Activated T-cell treated with anti-CD3 and anti-CD28 coated beads, Interleukin-2, amount 50 U/mL, for 1 hour (primary cell): ENCODE data around the gene ITPKB.
"Not testable (repeated sequence)": the region's sequence is repeated elsewhere in the genome, so short reads cannot be mapped to it uniquely, and the experiment has no call there.

ENCODE experiments used
- DNase-seq: peaks from one replicate; pipeline ENCODE4 v3.0.0-alpha.2; 2020

Gene ITPKB

GRCh38 chr1:226738995-226739695, at the start of gene ITPKB:
Gene ITPKB, minus strand, starts transcription at chr1:226739282. Its CDS starts 1,824 bp downstream, at chr1:226737458.
- DNase-seq = peak; percentile 72

GRCh38 chr1:226787638-226788037, 48.6 kb upstream of the ITPKB start:
- no peak for DNase-seq

GRCh38 chr1:226787071-226787470, 48.0 kb upstream of the ITPKB start:
- no peak for DNase-seq

- no peak for DNase-seq
Measured at GRCh38 chr1:226786550-226786949, 47.5 kb upstream of the ITPKB start.

- DNase-seq = no peak
Measured at GRCh38 chr1:226785805-226786204, 46.7 kb upstream of the ITPKB start.

- DNase-seq = no peak
Measured at GRCh38 chr1:226784081-226785049, 45.3 kb upstream of the ITPKB start.

- no peak for DNase-seq
Measured at GRCh38 chr1:226782845-226783601, 43.9 kb upstream of the ITPKB start.

- no peak for DNase-seq
Measured at GRCh38 chr1:226781937-226782609, 43.0 kb upstream of the ITPKB start.

GRCh38 chr1:226779561-226779960, 40.5 kb upstream of the ITPKB start:
- no peak for DNase-seq

- no peak for DNase-seq
Measured at GRCh38 chr1:226778657-226779058, 39.6 kb upstream of the ITPKB start.

- DNase-seq = no peak
Measured at GRCh38 chr1:226776975-226777374, 37.9 kb upstream of the ITPKB start.

- no peak for DNase-seq
Measured at GRCh38 chr1:226776066-226776465, 37.0 kb upstream of the ITPKB start.

- DNase-seq = no peak
Measured at GRCh38 chr1:226772446-226773139, 33.5 kb upstream of the ITPKB start.

GRCh38 chr1:226767170-226767569, 28.1 kb upstream of the ITPKB start:
- DNase-seq = not testable (repeated sequence)

- no peak for DNase-seq
Measured at GRCh38 chr1:226766565-226766964, 27.5 kb upstream of the ITPKB start.

GRCh38 chr1:226764533-226764932, 25.5 kb upstream of the ITPKB start:
- DNase-seq = no peak

- DNase-seq = peak; percentile 25
Measured at GRCh38 chr1:226763905-226764264, 24.8 kb upstream of the ITPKB start.

GRCh38 chr1:226762988-226763904, 24.2 kb upstream of the ITPKB start:
- no peak for DNase-seq

GRCh38 chr1:226762055-226762454, 23.0 kb upstream of the ITPKB start:
- no peak for DNase-seq

- DNase-seq = no peak
Measured at GRCh38 chr1:226761322-226761721, 22.2 kb upstream of the ITPKB start.
